Astrocyte of the spinal cord (primary cell): ENCODE results near the gene TRPC4AP.
"Not testable (repeated sequence)": the region's sequence is repeated elsewhere in the genome, so short reads cannot be mapped to it uniquely, and the experiment has no call there.

ENCODE experiments used
- DNase-seq: peaks from one replicate; pipeline ENCODE4 v3.0.0; 2011; ENCODE audit warnings: low read depth, low spot score
- H3K4me3 ChIP-seq: 2 replicates; pipeline ENCODE4 v1.5.1; 2011; ENCODE audit warnings: low read depth, mild to moderate bottlenecking, low read length, moderate library complexity
- in situ Hi-C: cut with HindIII; loops from 2 replicates; pipeline ENCODE4 v1.10.0; 2017; ENCODE audit warnings: low sequenced_read_pairs
- TF ChIP-seq, protein P1 (sequence below): IDR thresholded peaks from 2 replicates; pipeline ENCODE4 v1.5.1; 2012; ENCODE audit warnings: low read depth, mild to moderate bottlenecking, low read length, inconsistent platforms

TRPC4AP gene

DNA sequence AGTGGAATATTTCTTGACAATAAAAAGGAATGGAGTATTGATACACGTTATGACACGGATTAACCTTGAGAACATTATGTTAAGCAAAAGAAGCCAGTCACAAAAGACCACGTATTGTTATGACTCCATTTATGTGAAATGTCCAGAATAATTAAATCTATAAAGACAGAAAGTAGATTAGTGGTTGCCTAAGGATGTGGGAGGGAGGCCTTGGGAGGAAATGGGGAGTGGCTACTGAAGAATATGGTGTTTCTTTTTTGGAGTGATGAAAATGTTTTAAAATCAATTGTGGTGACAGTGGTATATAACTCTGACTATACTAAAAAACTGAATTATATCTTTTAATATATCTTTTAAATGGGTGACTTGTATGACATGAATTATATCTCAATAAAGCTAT is 30.1 kb downstream of the TRPC4AP start:
- in situ Hi-C loops: no loop called here
- TF ChIP-seq, protein P1, sequence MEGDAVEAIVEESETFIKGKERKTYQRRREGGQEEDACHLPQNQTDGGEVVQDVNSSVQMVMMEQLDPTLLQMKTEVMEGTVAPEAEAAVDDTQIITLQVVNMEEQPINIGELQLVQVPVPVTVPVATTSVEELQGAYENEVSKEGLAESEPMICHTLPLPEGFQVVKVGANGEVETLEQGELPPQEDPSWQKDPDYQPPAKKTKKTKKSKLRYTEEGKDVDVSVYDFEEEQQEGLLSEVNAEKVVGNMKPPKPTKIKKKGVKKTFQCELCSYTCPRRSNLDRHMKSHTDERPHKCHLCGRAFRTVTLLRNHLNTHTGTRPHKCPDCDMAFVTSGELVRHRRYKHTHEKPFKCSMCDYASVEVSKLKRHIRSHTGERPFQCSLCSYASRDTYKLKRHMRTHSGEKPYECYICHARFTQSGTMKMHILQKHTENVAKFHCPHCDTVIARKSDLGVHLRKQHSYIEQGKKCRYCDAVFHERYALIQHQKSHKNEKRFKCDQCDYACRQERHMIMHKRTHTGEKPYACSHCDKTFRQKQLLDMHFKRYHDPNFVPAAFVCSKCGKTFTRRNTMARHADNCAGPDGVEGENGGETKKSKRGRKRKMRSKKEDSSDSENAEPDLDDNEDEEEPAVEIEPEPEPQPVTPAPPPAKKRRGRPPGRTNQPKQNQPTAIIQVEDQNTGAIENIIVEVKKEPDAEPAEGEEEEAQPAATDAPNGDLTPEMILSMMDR: no peak
- no peak for DNase-seq
- no peak overlapping the region for H3K4me3 ChIP-seq

DNA sequence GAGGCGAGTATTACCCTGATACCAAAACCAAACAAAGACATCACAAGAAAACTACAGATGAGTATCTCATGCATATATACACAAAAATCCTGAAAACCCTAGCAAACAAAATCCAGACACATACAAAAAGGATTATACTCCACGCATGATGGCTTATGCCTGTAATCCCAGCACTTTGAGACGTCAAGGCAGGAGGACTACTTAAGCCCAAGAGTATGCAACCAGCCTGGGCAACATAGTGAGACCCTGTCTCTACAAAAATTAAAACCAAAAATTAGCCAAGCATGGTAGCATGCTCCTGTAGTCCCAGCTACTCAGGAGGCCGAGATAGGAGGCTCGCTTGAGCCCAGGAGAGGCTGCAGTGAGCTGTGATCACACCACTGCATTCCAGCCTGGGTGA is 32.4 kb downstream of the TRPC4AP start:
- in situ Hi-C loops: no loop called here
- no peak for DNase-seq
- TF ChIP-seq, protein P1: no peak
- no peak overlapping the region for H3K4me3 ChIP-seq

DNA sequence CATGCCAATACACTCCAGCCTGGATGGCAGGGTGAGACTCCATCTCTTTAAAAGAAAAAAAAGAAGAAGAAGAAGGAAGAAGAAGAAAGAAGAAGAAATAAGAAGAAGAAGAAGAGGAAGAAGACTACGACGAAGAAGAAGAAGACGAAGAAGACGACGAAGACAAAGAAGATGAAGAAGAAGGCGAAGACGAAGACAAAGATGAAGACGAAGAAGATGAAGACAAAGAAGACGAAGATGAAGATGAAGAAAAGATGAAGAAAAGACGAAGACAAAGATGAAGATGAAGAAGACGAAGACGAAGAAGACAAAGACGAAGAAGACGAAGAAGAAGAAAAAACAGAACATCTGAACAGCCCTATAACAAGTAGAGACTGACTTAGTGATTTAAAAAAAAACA is 33.0 kb downstream of the TRPC4AP start:
- TF ChIP-seq, protein P1: no peak
- no peak for DNase-seq
- H3K4me3 ChIP-seq: no peak overlapping the region
- in situ Hi-C loops: no loop called here

DNA sequence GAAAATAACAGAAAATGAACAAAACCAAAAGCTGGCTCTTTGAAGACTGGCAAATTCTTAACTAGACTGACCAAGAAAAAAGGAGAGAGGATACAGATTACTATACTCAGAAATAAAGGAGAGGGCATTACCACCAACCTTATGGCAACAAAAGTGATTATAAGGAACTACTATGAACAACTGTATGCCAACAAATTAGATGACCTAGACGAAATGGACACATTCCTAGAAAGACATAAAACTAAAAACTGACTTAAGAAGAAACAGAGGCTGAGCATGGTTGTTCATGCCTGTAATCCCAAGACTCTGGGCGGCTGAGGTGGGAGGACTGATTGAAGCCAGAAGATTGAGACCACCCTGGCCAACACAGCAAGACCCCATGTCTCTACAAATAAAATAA is 33.5 kb downstream of the TRPC4AP start:
- in situ Hi-C loops: no loop called here
- no peak for DNase-seq
- TF ChIP-seq, protein P1: no peak
- H3K4me3 ChIP-seq: no peak overlapping the region

DNA sequence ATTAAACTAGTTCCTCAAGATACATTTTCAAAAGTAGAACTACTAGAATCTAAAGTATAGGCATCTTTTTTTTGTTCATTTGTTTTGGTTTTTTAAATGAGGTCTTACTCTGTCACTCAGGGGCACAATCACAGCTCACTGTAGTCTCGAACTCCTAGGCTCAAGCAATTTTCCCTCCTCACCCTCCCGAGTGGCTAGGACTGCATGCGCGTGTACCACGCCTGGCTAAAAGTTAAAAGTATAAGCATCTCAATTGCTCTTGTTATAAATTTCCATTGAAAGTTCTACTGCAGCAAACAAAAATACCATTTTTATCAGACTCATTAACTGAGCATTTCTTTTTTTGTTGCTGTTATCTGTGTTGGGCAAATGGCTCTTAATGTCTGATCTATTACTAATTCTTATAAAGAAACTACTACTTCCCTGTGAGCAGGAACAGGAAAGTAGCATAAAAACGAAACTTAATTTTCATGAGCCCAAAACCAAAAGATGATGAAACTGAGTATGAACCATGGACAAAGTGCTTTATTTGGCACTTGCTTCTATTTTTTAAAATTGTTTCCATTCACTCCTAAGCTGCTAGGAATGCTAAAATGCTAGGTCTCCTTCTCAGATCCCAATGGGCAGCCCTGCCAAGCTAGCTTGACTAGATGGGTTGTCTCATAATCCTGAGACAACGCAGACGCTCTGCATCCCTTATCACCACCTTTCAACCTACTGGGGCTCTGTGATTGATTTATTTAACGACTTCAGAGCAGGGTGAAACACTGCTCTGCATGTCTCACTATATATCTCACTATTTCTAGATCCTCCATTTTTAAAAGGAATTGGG is 36.9 kb downstream of the TRPC4AP start:
- peak; percentile 26 for DNase-seq
- no peak overlapping the region for H3K4me3 ChIP-seq
- in situ Hi-C loops: no loop called here
- TF ChIP-seq, protein P1: no peak

DNA sequence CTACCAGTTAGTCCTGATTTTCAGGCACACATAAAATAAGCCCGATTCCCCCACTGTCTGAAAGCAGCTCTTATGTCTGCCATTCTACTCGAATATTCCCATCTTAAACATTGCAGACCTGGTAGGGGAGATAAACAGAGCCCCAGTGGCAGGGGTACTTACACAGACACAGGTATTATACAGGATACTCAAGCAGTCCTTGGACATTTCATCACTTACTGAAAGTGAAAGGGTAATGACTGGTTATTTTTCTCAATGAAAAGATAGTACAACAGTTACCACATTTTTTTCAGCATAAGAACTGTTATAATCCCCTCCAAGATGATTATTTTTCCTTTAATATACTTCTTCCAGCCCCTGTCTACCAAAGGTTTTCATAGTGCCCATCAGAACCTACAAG is 37.8 kb downstream of the TRPC4AP start:
- no peak for DNase-seq
- TF ChIP-seq, protein P1: no peak
- H3K4me3 ChIP-seq: no peak overlapping the region
- in situ Hi-C loops: no loop called here

DNA sequence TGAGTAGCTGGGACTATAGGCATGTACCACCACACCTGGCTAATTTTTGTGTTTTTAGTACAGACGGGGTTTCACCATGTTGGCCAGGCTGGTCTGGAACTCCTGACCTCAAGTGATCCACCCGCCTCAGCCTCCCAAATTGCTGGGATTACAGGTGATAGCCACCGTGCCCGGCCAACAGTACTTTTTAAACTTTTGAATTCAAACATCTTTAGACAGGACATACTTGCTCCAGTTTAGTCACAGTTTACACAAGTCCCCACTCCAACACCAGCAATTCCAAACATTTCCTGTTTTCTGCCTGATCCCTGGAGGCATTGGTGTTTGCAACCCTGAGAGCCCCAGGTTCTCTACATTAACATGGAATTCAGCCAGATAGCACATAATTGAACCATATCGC is 40.0 kb downstream of the TRPC4AP start:
- peak; percentile 46 for DNase-seq
- in situ Hi-C loops: not testable (repeated sequence)

More for the DNA sequence above, 40.0 kb downstream of the TRPC4AP start:
- not testable (repeated sequence) for H3K4me3 ChIP-seq
